Neural progenitor cell (in vitro differentiated cells): ENCODE measurements around the gene FN3K. TPM values are rescaled to one million over a fixed set of nuclear protein-coding genes. Genes with fewer than 3 reads are reported as not detected.

ENCODE experiments used
- DNase-seq: peaks from one replicate; pipeline ENCODE4 v3.0.0-alpha.2; 2016; ENCODE audit warnings: low spot score
- H2AFZ ChIP-seq: fragments of 200-600 bp; sonication (generic); replicated peaks from 2 replicates; pipeline ENCODE4 v1.6.1; 2016; ENCODE audit warnings: antibody characterized with exemption
- H3F3A ChIP-seq: fragments of 200-600 bp; sonication (generic); 2 replicates; pipeline ENCODE4 v1.6.1; 2016; ENCODE audit warnings: antibody characterized with exemption, low read depth
- H3K27ac ChIP-seq: fragments of 200-600 bp; sonication (generic); 2 replicates; pipeline ENCODE4 v1.5.1; 2016; ENCODE audit warnings: mild to moderate bottlenecking
- H3K27me3 ChIP-seq: fragments of 200-600 bp; sonication (generic); 2 replicates; pipeline ENCODE4 v1.6.1; 2016; ENCODE audit warnings: mild to moderate bottlenecking, moderate library complexity
- H3K36me3 ChIP-seq: fragments of 200-600 bp; sonication (generic); 2 replicates; pipeline ENCODE4 v1.5.1; 2016
- H3K4me1 ChIP-seq: fragments of 200-600 bp; sonication (generic); 2 replicates; pipeline ENCODE4 v1.6.1; 2016; ENCODE audit warnings: mixed run types
- H3K4me2 ChIP-seq: fragments of 200-600 bp; sonication (generic); 2 replicates; pipeline ENCODE4 v1.6.1; 2016
- H3K4me3 ChIP-seq: fragments of 200-600 bp; sonication (generic); 2 replicates; pipeline ENCODE4 v1.5.1; 2016
- H3K79me2 ChIP-seq: fragments of 200-600 bp; sonication (generic); 2 replicates; pipeline ENCODE4 v1.6.1; 2016; ENCODE audit warnings: low read depth
- H3K9ac ChIP-seq: fragments of 200-600 bp; sonication (generic); 2 replicates; pipeline ENCODE4 v1.6.1; 2016
- H3K9me3 ChIP-seq: fragments of 200-600 bp; sonication (generic); 2 replicates; pipeline ENCODE4 v1.5.1; 2016; ENCODE audit warnings: low read depth
- H4K20me1 ChIP-seq: fragments of 200-600 bp; sonication (generic); 2 replicates; pipeline ENCODE4 v1.6.1; 2016; ENCODE audit warnings: low read depth
- H3K27ac Mint-ChIP-seq: 3 replicates; pipeline ENCODE4 v1.8.0; 2021; ENCODE audit warnings: mixed read lengths
- H3K27me3 Mint-ChIP-seq: 2 replicates; pipeline ENCODE4 v1.8.0; 2022; ENCODE audit warnings: low read depth, mild to moderate bottlenecking, inconsistent platforms, moderate library complexity, mixed read lengths; ENCODE audit not compliant: insufficient read depth
- H3K36me3 Mint-ChIP-seq: 3 replicates; pipeline ENCODE4 v1.8.0; 2021; ENCODE audit warnings: mixed read lengths
- H3K4me1 Mint-ChIP-seq: 3 replicates; pipeline ENCODE4 v1.8.0; 2021; ENCODE audit warnings: mixed read lengths
- H3K4me3 Mint-ChIP-seq: 3 replicates; pipeline ENCODE4 v1.8.0; 2021; ENCODE audit warnings: mild to moderate bottlenecking, moderate library complexity, mixed read lengths
- H3K9me3 Mint-ChIP-seq: 3 replicates; pipeline ENCODE4 v1.8.0; 2020; ENCODE audit warnings: mixed read lengths
- EZH2 ChIP-seq: fragments of 200-600 bp; sonication (generic); IDR thresholded peaks from 2 replicates; pipeline ENCODE4 v1.6.1; 2017; ENCODE audit warnings: antibody characterized with exemption, mild to moderate bottlenecking, moderate library complexity
- EZH2phosphoT487 ChIP-seq: fragments of 200-600 bp; sonication (generic); IDR thresholded peaks from 2 replicates; pipeline ENCODE4 v1.6.1; 2017; ENCODE audit warnings: antibody characterized with exemption
- total RNA-seq: library from RNA; depleted of rRNA; stranded (reverse); fragments of >200 nt; gene quantifications from 2 replicates; pipeline ENCODE4 v1.2.3, GENCODE V29; 2015; ENCODE audit warnings: low replicate concordance
- TF ChIP-seq, protein P1 (sequence below): fragments of 200-600 bp; sonication (generic); IDR thresholded peaks from 2 replicates; pipeline ENCODE4 v1.5.1; 2017; ENCODE audit warnings: antibody characterized with exemption, mild to moderate bottlenecking

The FN3K gene
- total RNA-seq, 1 donor from 2014 or later = 3.3 TPM

DNA sequence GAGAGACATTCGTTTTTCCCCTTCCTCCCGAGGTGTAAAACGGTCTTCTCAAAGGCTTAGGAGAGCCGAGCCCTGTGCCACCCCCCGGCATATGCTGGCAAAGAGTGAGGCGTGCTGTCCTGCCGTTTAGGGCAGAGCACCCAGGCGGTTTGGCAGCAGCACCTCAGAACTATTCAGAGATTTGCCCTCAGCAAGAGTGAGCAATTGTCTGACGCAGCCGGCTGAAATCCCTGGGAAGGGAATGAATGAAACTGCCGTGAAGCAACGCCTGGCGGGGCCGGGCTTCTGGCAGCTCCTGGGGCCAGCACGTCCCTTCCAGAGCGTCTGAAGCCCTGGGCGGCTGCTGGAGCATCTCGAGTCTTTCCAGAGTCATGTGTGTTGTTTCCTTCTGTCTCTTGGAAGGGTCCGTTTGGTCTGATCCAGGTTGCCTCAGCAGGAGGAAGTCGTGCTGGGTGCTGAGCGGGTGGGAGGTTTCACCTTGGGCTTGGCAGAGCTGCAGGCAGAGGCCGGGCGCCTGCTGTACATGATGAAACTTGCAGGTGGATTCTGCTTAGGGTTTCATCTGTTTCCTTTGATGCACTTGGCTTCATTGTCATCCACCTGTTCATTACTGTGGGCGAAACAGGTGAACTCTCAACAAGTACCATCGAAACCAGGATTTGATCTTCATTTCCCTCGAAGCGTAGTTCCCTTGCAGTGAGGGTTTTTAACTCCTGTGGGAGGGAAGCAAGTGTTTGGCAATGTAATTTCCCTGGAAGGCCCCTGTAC lies 51.9 kb downstream of the FN3K start:
- H3K27ac ChIP-seq = no peak overlapping the region
- H3K79me2 ChIP-seq = peaks cover 1% of the 10 kb centered on the region
- peaks cover 8% of the 10 kb centered on the region for H4K20me1 ChIP-seq
- DNase-seq = no peak
- no peak for TF ChIP-seq EZH2phosphoT487
- TF ChIP-seq, protein P1, sequence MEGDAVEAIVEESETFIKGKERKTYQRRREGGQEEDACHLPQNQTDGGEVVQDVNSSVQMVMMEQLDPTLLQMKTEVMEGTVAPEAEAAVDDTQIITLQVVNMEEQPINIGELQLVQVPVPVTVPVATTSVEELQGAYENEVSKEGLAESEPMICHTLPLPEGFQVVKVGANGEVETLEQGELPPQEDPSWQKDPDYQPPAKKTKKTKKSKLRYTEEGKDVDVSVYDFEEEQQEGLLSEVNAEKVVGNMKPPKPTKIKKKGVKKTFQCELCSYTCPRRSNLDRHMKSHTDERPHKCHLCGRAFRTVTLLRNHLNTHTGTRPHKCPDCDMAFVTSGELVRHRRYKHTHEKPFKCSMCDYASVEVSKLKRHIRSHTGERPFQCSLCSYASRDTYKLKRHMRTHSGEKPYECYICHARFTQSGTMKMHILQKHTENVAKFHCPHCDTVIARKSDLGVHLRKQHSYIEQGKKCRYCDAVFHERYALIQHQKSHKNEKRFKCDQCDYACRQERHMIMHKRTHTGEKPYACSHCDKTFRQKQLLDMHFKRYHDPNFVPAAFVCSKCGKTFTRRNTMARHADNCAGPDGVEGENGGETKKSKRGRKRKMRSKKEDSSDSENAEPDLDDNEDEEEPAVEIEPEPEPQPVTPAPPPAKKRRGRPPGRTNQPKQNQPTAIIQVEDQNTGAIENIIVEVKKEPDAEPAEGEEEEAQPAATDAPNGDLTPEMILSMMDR = no peak
- no peak for TF ChIP-seq EZH2
- H3K9me3 Mint-ChIP-seq = no peaks in the 10 kb centered on the region
- H3K4me1 ChIP-seq = no peaks in the 10 kb centered on the region
- H3K9me3 ChIP-seq = no peaks in the 10 kb centered on the region
- H3K4me3 Mint-ChIP-seq = no peak overlapping the region
- no peaks in the 10 kb centered on the region for H3K27me3 Mint-ChIP-seq
- H3K27ac Mint-ChIP-seq = no peak overlapping the region
- no peak overlapping the region for H3K4me3 ChIP-seq
- peaks cover 19% of the 10 kb centered on the region for H3K36me3 Mint-ChIP-seq
- no peak overlapping the region for H3K9ac ChIP-seq
- no peaks in the 10 kb centered on the region for H3F3A ChIP-seq
- H3K4me1 Mint-ChIP-seq = peaks cover 19% of the 10 kb centered on the region
- no peak overlapping the region for H3K4me2 ChIP-seq
- H2AFZ ChIP-seq = no peak overlapping the region
- H3K36me3 ChIP-seq = no peaks in the 10 kb centered on the region
- H3K27me3 ChIP-seq = no peaks in the 10 kb centered on the region

DNA sequence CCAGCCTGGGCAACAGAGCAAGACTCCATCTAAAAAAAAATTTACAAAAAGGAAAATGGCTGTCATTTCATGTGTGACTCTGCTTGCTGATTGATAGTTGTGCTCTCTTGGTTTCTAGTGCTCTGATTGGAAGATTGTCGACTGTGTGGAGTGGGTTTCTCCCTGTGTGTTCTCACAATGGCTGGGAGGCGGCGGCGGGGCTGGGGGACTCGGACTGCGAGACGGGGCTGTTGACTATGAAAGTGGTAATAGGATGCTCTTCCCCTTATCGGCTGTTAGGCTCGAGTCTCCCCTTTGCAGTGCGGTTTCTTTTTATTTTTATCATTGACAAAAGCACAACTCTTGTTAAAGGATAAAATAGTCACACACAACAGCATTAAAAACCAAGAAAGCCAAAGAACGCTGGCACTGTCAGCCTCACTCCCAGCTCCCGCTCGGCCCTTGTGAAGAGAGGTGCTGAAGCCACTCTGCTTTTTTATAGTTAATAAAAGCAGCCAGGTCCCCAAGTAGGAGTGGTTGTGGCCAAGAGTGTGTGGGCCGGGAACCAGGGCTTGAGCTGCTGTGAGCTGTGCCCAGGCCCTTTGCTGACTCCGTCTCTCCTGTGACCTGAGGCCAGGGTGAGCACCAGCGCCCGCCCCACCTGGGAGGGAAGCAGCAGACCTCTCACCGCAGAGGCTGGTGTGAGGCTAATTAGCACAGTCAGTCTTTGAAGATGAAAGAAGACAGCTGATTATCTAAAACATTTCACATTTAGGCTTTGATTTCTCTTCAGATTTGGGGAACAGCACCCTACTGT lies 53.0 kb downstream of the FN3K start:
- Histone ChIP-seq H3K4me3 (no peak overlapping the region), H3K27ac (no peak overlapping the region), H3K27me3 (no peaks in the 10 kb centered on the region), H3K9ac (no peak overlapping the region), H2AFZ (no peak overlapping the region), H4K20me1 (peaks cover 8% of the 10 kb centered on the region), H3K4me2 (no peak overlapping the region), H3K4me1 (no peaks in the 10 kb centered on the region), H3K9me3 (no peaks in the 10 kb centered on the region), H3F3A (no peaks in the 10 kb centered on the region), H3K36me3 (no peaks in the 10 kb centered on the region), H3K79me2 (peaks cover 11% of the 10 kb centered on the region)
- TF ChIP-seq, protein P1 = no peak
- TF ChIP-seq EZH2phosphoT487 (no peak), EZH2 (no peak)
- Mint-ChIP-seq H3K4me1 (peaks cover 17% of the 10 kb centered on the region), H3K27ac (peak overlapping the region; percentile 2), H3K9me3 (no peaks in the 10 kb centered on the region), H3K27me3 (no peaks in the 10 kb centered on the region), H3K36me3 (peaks cover 15% of the 10 kb centered on the region), H3K4me3 (no peak overlapping the region)
- DNase-seq = no peak

DNA sequence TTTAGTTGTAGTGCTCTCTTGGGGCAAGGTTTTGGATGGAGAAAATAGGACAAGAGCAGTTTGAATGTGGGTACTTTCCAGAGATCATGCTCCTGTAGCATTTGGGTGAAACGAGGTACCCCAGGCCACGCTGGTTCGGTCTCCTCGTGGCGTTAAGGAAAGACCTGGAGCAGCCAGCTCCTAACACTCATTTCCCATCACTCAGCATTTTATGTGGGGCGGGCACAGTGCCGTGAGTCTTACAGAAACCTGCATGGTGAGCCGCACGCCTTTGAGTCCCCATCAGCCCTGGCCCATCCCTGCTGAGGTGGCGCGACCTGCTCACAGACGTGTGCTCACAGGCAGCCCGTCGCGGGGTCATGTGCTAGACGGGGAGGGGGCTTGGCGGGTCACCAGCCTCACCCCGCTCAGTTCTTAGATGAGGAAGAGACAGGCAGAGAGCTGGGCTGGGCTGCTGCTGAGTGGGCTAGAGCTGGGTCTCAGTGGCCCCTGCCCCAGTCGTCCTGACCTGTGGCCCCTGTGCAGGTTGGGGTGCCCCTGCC lies 53.7 kb downstream of the FN3K start:
- Mint-ChIP-seq H3K4me1 (peaks cover 18% of the 10 kb centered on the region), H3K27ac (no peak overlapping the region), H3K36me3 (peaks cover 15% of the 10 kb centered on the region), H3K27me3 (no peaks in the 10 kb centered on the region), H3K4me3 (no peak overlapping the region), H3K9me3 (no peaks in the 10 kb centered on the region)
- Histone ChIP-seq H3F3A (no peaks in the 10 kb centered on the region), H2AFZ (no peak overlapping the region), H3K9ac (no peak overlapping the region), H3K79me2 (peaks cover 18% of the 10 kb centered on the region), H3K27ac (no peak overlapping the region), H3K36me3 (no peaks in the 10 kb centered on the region), H3K9me3 (no peaks in the 10 kb centered on the region), H3K27me3 (no peaks in the 10 kb centered on the region), H4K20me1 (peaks cover 11% of the 10 kb centered on the region), H3K4me3 (no peak overlapping the region), H3K4me2 (no peak overlapping the region), H3K4me1 (no peaks in the 10 kb centered on the region)
- no peak for DNase-seq
- TF ChIP-seq EZH2phosphoT487 (no peak), EZH2 (no peak)
- TF ChIP-seq, protein P1 = no peak
